DMS114 treated with DMSO at 0.1 percent for 48 hours (cell line): Measurements from ENCODE around the gene NME5.
"Not testable (repeated sequence)": the region's sequence is repeated elsewhere in the genome, so short reads cannot be mapped to it uniquely, and the experiment has no call there.

Experiments used
- DNase-seq: peaks from one replicate; lab custom pipeline; 2025; ENCODE audit not compliant: unreplicated experiment; lab: John Stamatoyannopoulos, UW

Gene NME5

DNA sequence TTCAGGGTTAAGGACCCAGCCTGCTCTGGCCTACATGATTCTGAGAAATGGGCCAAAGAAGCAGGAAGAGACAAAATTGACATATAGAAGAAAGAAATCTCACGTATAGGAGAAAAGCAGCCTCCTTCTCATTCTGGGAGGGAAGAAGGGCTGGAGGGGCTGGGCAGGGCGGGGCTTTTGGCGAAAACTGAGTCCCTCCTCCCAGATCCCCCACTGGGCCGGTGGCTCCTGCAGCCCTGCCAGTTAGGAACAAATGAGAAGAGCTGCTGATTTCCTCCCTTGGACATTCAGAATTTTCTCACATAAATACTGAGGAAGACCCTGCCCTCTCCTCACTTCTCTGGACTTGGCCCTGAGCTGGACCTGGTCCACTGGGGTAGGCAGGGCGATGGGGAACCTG, 55.5 kb downstream of the NME5 start, which contains the start of gene WNT8A:
Gene WNT8A, plus strand, starts transcription at position 332 of the 400 bp plus-strand sequence. CDS start 95 bp downstream, outside the sequence.
- DNase-seq = no peak

DNA sequence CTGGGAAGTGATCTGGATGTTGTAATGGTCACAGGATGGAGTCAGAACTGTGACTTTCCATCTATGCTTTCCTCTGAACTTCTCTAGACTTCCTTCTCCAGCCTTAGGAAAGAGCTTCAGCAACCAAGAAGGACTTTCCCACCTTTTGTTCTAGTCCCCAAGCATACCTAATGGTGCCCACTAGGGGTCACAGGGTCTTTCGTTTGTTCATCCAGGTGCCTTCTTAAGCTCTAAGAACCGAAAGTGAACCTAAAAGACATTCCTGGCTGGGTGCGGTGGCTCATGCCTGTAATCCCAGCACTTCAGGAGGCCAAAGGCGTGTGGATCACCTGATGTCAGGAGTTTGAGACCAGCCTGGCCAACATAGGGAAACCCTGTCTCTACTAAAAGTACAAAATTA, 57.2 kb downstream of the NME5 start:
- no peak for DNase-seq

DNA sequence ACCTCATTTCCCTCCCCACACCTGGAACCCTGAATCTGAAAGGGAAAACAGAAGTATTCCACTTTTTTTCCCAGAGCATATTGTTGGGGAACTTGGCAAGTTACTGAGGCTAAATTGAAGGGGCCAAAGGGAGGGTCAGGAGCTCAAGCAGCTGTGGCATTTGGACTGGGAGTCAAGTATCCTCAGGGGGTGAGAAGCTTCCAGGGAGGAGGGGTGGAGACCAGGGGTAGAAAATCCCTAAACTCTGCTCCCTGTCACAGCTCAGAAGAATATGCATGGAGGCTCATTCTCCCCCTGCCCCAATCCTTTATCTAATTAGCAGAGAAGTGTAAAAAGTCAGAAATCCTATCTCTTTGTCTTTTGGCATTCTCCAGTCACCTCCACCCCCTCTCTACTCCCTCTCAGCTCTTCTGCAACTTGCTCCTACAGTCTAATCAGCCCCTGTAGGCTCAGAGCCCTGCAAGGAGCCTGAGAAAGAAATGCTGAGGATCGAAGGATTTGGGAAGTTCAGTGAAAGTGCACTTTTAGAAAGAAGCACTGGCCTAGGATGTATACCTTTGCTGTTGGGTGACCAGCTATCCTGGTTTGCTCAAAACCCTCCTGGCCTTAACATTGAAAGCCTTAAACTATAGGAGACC, 61.1 kb downstream of the NME5 start:
- DNase-seq = no peak

GRCh38 chr5:138077064-138077696, 62.0 kb downstream of the NME5 start:
- DNase-seq = peak; percentile 76

DNA sequence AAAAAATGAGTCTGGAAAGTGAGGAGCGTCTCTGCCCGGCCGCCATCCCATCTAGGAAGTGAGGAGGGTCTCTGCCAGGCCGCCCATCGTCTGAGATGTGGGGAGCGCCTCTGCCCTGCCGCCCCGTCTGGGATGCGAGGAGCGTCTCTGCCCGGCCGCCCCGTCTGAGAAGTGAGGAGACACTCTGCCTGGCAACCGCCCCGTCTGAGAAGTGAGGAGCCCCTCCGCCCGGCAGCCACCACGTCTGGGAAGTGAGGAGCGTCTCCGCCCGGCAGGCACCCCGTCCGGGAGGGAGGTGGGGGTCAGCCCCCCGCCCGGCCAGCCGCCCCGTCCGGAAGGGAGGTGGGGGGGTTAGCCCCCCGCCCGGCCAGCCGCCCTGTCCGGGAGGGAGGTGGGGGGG, 69.2 kb downstream of the NME5 start:
- not testable (repeated sequence) for DNase-seq

DNA sequence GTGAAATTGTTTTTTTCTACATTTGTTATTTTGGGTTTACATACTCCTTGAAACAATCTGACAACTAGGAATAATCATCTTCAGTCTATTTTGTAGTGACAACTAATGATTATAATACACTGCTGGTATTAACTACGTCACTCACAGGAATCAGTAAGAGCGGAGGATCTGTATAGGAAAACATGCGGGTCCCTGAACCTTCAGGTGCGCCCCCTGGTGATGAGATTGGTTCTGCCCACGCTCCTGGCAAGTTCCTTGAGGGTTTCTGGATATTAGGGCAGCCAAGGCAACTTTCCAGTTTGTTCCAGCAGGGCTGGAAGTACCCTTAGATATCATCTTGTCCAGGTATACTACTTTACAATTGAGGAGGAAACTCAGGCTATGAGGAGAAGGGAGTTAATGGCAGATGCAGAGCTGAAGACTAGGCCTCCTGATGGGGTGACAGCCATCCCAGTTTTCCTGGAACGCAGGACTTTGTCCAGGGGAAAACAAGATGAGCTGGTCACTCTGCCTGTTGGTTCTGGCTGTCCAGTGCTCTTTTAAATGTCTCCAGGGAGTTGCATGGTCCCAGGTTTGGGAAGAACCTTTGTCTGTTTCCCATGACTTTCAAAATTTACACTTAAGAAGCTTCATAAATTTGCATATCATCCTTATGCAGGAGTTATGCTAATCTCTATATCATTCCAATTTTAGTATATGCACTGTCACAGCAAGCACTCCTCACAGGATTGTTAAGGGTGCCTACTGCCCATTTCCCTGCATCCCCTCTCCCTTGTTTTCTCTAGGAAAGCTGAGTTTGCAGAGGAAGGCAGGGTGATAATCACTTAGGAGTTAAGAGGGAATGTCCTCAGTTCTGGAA, 70.3 kb downstream of the NME5 start:
- DNase-seq = peak; percentile 76

- DNase-seq = no peak
These were observed 71.3 kb downstream of the NME5 start for GRCh38 chr5:138067945-138068344.
